ENCODE measurements around the gene TBC1D2B. TPM values are rescaled to one million over a fixed set of nuclear protein-coding genes. Genes with fewer than 3 reads are reported as not detected.
A peak's percentile ranks its signal among the peaks of the same experiment; 100 is the strongest.
"Not testable (repeated sequence)": the region's sequence is repeated elsewhere in the genome, so short reads cannot be mapped to it uniquely, and the experiment has no call there.

Gene TBC1D2B
- total and polyA plus RNA-seq, 2 experiments from 2014 or later: 6.5 to 16.5 TPM

DNA sequence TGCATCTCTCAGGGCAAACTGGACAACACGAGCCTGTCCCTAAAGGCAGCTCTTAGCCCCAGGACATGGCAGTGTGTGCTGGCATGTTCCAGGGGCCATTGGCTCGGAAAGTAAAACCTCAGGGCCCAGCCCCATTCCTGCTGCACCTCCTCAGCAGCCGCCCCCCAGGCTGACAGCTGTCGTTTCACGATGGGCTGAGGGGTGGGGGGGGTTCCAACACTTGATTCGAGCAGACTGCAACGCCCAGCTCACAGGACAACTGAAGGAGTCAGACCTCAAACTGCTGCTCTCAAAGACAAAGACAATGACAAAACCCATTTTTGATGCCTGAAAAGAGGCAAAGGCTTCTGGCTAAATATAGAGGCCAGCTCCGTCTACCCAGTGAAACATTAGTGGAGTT lies 81.3 kb downstream of the TBC1D2B start:
- H3K9me3 ChIP-seq (ENCODE audit: low read depth); H3K4me3 ChIP-seq; DNase-seq (ENCODE audit: low read depth in 1 of 2, low spot score in 1 of 2); H3K27ac ChIP-seq; H3K36me3 ChIP-seq; H3K27me3 ChIP-seq: not testable (repeated sequence)
- H3K4me1 ChIP-seq (ENCODE audit: low read depth): peaks cover 27% of the 10 kb centered on the region

DNA sequence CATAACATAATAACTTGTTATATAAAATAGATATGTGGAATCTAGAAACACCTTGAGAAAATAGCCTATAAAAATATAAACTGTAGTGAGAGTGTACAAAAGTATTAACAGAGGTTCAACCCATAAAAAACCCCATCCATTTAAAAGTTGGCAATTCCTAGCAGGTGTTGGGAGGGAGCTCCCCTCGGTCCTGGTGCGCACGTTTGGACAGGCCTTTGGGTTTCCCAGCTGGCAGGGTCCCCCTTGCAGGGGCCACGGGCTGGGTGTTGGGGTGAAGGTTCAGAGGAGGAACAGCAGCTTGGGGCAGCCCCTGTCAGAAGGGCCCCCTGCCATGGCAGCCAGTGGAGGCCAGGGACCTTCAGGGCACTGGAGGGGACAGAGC lies 82.0 kb downstream of the TBC1D2B start:
- DNase-seq (ENCODE audit: low read depth in 1 of 2, low spot score in 1 of 2); H3K27ac ChIP-seq; H3K27me3 ChIP-seq; H3K9me3 ChIP-seq (ENCODE audit: low read depth); H3K36me3 ChIP-seq; H3K4me3 ChIP-seq: not testable (repeated sequence)
- H3K4me1 ChIP-seq (ENCODE audit: low read depth): peaks cover 34% of the 10 kb centered on the region

DNA sequence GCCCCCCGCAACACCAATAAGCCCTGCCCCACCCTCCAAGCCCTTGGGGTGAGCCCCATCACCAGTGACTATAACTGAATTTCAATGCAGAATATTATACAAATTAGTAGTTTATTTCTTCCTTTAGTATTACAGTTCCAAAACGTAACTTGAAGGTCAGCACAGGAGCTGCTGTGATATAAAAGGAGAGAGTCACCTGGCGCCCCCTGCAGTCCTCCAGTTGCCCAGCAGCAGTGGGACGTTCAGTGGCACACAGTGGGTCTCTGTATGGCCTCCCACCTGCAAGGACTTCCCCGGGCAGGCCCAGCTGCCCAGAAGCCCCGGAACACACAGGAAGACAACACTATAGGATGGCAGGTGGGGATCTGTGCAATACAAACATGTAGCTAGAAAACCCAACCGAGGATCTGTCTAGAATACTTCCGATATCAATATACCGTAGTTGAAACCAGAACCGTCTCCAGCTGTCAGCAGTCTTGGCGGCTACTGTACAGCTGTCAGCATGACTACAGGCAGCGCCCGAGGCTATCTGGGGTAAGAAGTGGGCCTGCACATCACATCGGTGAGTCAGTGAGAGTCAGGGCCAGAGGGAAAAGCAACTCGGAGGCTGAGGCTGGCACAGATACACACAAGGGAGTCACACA lies 82.5 kb downstream of the TBC1D2B start:
- H3K27ac ChIP-seq; H3K9me3 ChIP-seq (ENCODE audit: low read depth); H3K4me3 ChIP-seq; H3K27me3 ChIP-seq; H3K36me3 ChIP-seq: not testable (repeated sequence)
- TF ChIP-seq, protein P1, sequence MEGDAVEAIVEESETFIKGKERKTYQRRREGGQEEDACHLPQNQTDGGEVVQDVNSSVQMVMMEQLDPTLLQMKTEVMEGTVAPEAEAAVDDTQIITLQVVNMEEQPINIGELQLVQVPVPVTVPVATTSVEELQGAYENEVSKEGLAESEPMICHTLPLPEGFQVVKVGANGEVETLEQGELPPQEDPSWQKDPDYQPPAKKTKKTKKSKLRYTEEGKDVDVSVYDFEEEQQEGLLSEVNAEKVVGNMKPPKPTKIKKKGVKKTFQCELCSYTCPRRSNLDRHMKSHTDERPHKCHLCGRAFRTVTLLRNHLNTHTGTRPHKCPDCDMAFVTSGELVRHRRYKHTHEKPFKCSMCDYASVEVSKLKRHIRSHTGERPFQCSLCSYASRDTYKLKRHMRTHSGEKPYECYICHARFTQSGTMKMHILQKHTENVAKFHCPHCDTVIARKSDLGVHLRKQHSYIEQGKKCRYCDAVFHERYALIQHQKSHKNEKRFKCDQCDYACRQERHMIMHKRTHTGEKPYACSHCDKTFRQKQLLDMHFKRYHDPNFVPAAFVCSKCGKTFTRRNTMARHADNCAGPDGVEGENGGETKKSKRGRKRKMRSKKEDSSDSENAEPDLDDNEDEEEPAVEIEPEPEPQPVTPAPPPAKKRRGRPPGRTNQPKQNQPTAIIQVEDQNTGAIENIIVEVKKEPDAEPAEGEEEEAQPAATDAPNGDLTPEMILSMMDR (IDR thresholded peaks at IDR 0.05; ENCODE audit: low read depth, low read length): peak; percentile 35
- H3K4me1 ChIP-seq (ENCODE audit: low read depth): peaks cover 39% of the 10 kb centered on the region
- peak in 1 of 2 donors; percentile 73 for DNase-seq (ENCODE audit: low read depth in 1 of 2, low spot score in 1 of 2)

DNA sequence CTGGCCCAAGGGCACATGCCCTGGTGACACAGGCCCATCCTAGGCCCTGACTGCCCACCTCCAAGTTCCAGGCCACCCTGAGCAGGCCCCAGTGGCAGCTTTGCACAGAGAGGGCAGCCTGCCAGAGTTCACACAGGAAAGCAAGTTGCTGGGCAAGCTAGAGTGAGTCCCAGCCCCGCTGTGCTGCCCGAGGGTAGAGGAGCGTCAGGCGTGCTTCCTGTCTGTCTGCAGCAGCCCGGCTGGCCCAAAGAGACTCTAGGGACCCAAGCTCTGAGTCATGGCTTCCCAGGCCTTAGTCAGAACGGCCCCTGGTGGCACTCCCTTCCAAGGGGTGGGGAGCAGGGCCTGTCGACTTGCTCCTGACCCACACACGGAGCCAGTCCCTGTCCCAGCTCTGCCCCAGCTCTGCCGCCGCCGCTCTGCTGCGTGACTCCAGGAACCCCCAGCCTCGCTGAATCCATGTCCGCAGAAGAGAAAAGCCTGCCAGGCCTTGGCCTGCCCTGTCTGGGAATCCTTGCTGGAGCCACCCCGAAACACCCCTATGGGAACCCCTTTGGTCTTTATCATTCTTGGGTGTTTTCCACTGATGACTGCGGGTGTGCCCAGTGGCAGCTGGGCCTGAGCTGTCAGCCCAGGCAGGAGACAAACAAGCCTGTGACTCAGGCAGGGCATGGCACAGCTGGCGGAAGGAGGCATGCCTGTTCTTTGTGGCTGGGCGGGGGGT lies 83.4 kb downstream of the TBC1D2B start:
- DNase-seq (ENCODE audit: low read depth in 1 of 2, low spot score in 1 of 2): peak in 1 of 2 donors; percentile 88
- H3K4me3 ChIP-seq; H3K36me3 ChIP-seq; H3K27me3 ChIP-seq; H3K9me3 ChIP-seq (ENCODE audit: low read depth): not testable (repeated sequence)
- peaks cover 41% of the 10 kb centered on the region for H3K4me1 ChIP-seq (ENCODE audit: low read depth)
- H3K27ac ChIP-seq: peak overlapping the region; percentile 16

DNA sequence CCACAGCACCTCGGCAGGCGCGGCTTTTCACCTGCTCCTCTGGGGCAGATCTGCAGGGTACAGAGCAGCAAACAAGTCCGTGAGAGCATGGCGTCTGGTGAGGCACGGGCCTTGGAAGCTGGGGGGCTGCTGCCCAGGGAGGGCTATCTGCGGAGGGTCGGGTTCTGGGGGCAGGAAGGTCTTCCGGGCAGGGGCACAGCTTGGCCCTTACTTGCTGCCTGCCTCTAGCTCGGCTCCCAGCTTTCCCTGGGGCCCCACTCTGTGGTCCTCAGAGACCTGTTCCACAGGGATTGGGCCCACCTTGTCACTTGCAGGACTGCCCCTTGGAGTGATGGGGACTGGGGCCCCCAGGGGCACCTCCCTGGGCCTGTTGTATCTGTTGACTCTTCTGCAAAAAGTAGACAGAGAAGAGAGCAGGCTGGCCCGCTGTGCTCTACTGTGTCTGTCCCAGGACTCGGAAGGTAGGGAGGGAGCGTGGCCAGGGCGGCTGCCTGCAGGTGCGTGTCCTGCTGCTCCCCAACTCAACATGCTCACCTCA lies 84.1 kb downstream of the TBC1D2B start:
- no peak overlapping the region for H3K4me3 ChIP-seq
- no peak for DNase-seq (ENCODE audit: low read depth in 1 of 2, low spot score in 1 of 2)
- H3K27me3 ChIP-seq: no peaks in the 10 kb centered on the region
- H3K4me1 ChIP-seq (ENCODE audit: low read depth): peaks cover 41% of the 10 kb centered on the region
- TF ChIP-seq, protein P1 (IDR thresholded peaks at IDR 0.05; ENCODE audit: low read depth, low read length): no peak
- H3K36me3 ChIP-seq: no peaks in the 10 kb centered on the region
- H3K27ac ChIP-seq: peak overlapping the region; percentile 16
- H3K9me3 ChIP-seq (ENCODE audit: low read depth): no peaks in the 10 kb centered on the region

DNA sequence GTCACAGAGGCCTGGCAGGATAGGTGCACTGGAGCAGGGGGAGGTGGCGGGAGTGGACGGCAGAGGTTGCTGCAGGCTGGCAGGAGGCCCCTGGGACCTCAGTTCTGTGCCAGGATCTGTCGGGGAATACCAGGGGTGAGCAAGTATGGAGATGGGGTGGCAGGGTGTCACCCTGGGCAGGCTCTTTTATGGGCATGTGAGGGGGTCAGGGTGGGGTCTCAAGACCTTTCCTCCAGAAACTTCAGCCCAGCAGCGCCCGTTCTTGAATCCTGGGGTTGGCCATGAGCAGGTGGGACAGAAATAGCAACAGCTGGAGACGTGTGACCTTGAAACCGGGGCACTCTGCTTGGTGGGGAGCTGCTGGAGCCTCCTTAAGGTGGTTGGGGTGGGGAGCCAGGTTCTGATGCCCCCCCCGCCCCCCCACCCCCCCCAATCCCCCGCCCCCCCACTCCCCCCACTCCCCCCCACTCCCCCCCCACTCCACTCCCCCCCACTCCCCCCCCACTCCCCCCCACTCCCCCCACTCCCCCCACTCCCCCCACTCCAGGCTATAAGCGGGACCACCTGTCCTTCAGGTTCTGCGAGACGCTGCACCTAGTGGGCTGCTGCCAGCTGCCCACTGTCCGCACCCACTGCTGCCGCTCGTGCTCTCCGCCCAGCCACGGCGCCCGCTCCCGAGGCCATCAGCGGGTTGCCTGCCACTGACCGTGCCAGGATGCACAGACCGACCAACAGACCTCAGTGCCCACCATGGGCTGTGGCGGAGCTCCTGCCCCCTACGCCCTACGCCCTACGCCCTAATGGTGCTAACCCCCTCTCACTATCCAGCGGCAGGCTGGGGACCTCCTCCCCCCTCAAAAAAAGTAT lies 84.9 kb downstream of the TBC1D2B start:
- no peaks in the 10 kb centered on the region for H3K27me3 ChIP-seq
- H3K4me3 ChIP-seq: no peak overlapping the region
- peak overlapping the region; percentile 92 for H3K27ac ChIP-seq
- no peaks in the 10 kb centered on the region for H3K36me3 ChIP-seq
- H3K4me1 ChIP-seq (ENCODE audit: low read depth): peaks cover 41% of the 10 kb centered on the region
- TF ChIP-seq, protein P1 (IDR thresholded peaks at IDR 0.05; ENCODE audit: low read depth, low read length): no peak
- DNase-seq (ENCODE audit: low read depth in 1 of 2, low spot score in 1 of 2): peak; percentile 19 to 40
- no peaks in the 10 kb centered on the region for H3K9me3 ChIP-seq (ENCODE audit: low read depth)

DNA sequence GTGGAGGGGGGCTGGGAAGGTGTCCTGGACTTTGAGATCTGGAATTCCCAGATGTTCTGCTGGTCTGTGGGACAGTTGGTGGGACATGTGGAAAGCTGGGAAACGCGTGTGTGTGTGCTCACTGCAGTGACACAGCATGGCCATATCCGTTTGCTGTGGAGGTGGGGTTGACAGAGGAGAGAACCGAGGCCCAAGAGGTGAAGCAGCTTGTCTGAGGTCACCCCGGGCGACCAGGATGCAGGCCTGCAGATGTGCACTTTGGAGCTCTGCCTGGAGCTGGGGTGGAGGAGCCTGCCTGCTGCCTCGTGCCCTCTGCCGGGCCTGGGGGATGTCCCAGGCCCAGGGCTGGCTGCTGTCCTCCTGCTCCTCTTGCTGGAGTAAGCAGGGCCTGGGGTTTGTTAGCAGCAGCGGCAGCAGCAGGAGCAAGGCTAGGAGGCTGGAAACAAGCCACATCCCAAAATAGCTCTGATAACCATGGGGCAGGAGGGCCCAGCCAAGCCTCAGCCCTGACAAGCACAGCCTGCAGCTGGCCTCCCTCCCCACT lies 85.8 kb downstream of the TBC1D2B start:
- Histone ChIP-seq H3K4me1 (ENCODE audit: low read depth) (peaks cover 40% of the 10 kb centered on the region), H3K27ac (peak overlapping the region; percentile 92)
- H3K27me3 ChIP-seq; H3K36me3 ChIP-seq; H3K4me3 ChIP-seq; H3K9me3 ChIP-seq (ENCODE audit: low read depth): not testable (repeated sequence)
- peak; percentile 91 to 93 for DNase-seq (ENCODE audit: low read depth in 1 of 2, low spot score in 1 of 2)
